K562 (cell line): ENCODE measurements around the gene GZMM. TPM values are rescaled to one million over a fixed set of nuclear protein-coding genes. Genes with fewer than 3 reads are reported as not detected.
A peak's percentile ranks its signal among the peaks of the same experiment; 100 is the strongest.

Source experiments
- ATF1 ChIP-seq, 2 experiments: fragments of 450-650 bp in 1 of 2; IDR thresholded peaks; 2 replicates each; pipeline ENCODE4 v1.6.1; 2016; ENCODE audit warnings: missing compliant biosample characterization in 1 of 2, missing genetic modification characterization in 1 of 2
- ESRRA ChIP-seq: fragments of 450-650 bp; IDR thresholded peaks from 2 replicates; pipeline ENCODE4 v1.6.1; 2014; ENCODE audit warnings: low read depth, mild to moderate bottlenecking, moderate library complexity, borderline replicate concordance
- ETV1 ChIP-seq: fragments of 450-650 bp; conservative IDR thresholded peaks from 2 replicates; pipeline ENCODE4 v1.6.1; 2016; ENCODE audit warnings: missing genetic modification characterization, control low read depth, low read depth, missing compliant biosample characterization
- HDAC8 ChIP-seq: fragments of 450-650 bp; IDR thresholded peaks from 2 replicates; pipeline ENCODE4 v1.6.1; 2016; ENCODE audit warnings: mild to moderate bottlenecking, missing genetic modification characterization, moderate library complexity, missing compliant biosample characterization
- JUN ChIP-seq, 2 experiments: sonication (generic) in 1 of 2; formaldehyde crosslinking in 1 of 2; IDR thresholded peaks; 2 replicates each; pipeline versions ENCODE4 v1.6.1 to v1.8.0; 2012 to 2022; ENCODE audit warnings: borderline replicate concordance in 2 of 2, mild to moderate bottlenecking in 2 of 2, improper control_type of control experiment in 1 of 2, low read depth in 1 of 2, low read length in 1 of 2, missing genetic modification reagents in 1 of 2
- NFIC ChIP-seq: fragments of 450-650 bp; IDR thresholded peaks from 2 replicates; pipeline ENCODE4 v1.6.1; 2017; ENCODE audit warnings: mild to moderate bottlenecking, inconsistent platforms
- NRF1 ChIP-seq, 2 experiments: fragments of 450-650 bp; IDR thresholded peaks in 1 of 2; conservative IDR thresholded peaks in 1 of 2; 2 replicates each; pipeline ENCODE4 v1.6.1; 2014; ENCODE audit warnings: mild to moderate bottlenecking in 2 of 2
- SIN3A ChIP-seq, 2 experiments: fragments of 150-350 bp in 1 of 2; IDR thresholded peaks; 2 replicates each; pipeline ENCODE4 v1.6.1; 2011 to 2016; ENCODE audit warnings: borderline replicate concordance in 2 of 2, low read depth in 2 of 2, low read length in 2 of 2, mild to moderate bottlenecking in 2 of 2, moderate library complexity in 2 of 2; ENCODE audit not compliant: control insufficient read depth in 1 of 2
- SMARCB1 ChIP-seq: IDR thresholded peaks from 2 replicates; pipeline ENCODE4 v1.6.1; 2011; ENCODE audit warnings: improper control_type of control experiment, low read depth; ENCODE audit not compliant: insufficient read length
- SOX6 ChIP-seq: fragments of 450-650 bp; IDR thresholded peaks from 2 replicates; pipeline ENCODE4 v1.6.1; 2014; ENCODE audit warnings: mild to moderate bottlenecking
- STAT5A ChIP-seq: IDR thresholded peaks from 2 replicates; pipeline ENCODE4 v1.6.1; 2012; ENCODE audit warnings: low read length, inconsistent platforms, borderline replicate concordance
- THAP12 ChIP-seq: fragments of 250-450 bp; sonication (Bioruptor Pico); IDR thresholded peaks from 2 replicates; pipeline ENCODE4 v1.9.0; 2021; ENCODE audit warnings: mild to moderate bottlenecking, inconsistent platforms
- ZBTB33 ChIP-seq: sonication (generic); formaldehyde crosslinking; IDR thresholded peaks from 2 replicates; pipeline ENCODE4 v1.8.1; 2023; ENCODE audit warnings: mild to moderate bottlenecking, missing genetic modification reagents
- ZBTB5 ChIP-seq: fragments of 450-650 bp; IDR thresholded peaks from 2 replicates; pipeline ENCODE4 v1.6.1; 2017; ENCODE audit warnings: antibody characterized with exemption
- ZNF324 ChIP-seq: fragments of 250-450 bp; sonication (Bioruptor Pico); IDR thresholded peaks from 2 replicates; pipeline ENCODE4 v1.4.0; 2020; ENCODE audit warnings: mild to moderate bottlenecking
- ZNF395 ChIP-seq: fragments of 200-800 bp; sonication (Bioruptor generic); IDR thresholded peaks from 2 replicates; pipeline ENCODE4 v1.6.1; 2017; ENCODE audit warnings: missing genetic modification characterization, missing compliant biosample characterization
- polyA plus RNA-seq, 8 experiments: library from polyadenylated mRNA; depleted of rRNA in 4 of 8; stranded (reverse) in 5 of 8; unstranded in 3 of 8; fragments of >200 nt; fragmentation: Nextera tagmentation in 2 of 8; fragmentation: Illumina TruSeq in 1 of 8; extraction: Ambion mirVana in 2 of 8; extraction: Trizol in 1 of 8; gene quantifications; 2 replicates each; pipeline versions ENCODE4 v1.2.1 to v1.2.3, GENCODE V29; 2011 to 2014; ENCODE audit warnings: inconsistent platforms in 1 of 8, missing spikeins in 1 of 8
- total RNA-seq, 7 experiments: library from RNA; depleted of rRNA in 6 of 7; stranded (reverse); fragments of >200 nt in 6 of 7; fragmentation: Illumina TruSeq in 2 of 7; extraction: Trizol in 2 of 7; gene quantifications; 2 replicates each; pipeline versions ENCODE4 v1.2.1 to v1.2.3, GENCODE V29; 2011 to 2021; ENCODE audit warnings: low replicate concordance in 1 of 7

The GZMM gene
- total and polyA plus RNA-seq, 9 of the 15 experiments (the other 6 are each of a cell fraction or from before 2014, with no cell fraction given): 0.08 to 2.6 (median 0.70) TPM; not detected in 2

GRCh38 chr19:588093-588740 is 44.4 kb downstream of the GZMM start (continued):
- TF ChIP-seq ATF1 (CRISPR knock-in tag; IDR thresholded peaks at IDR 0.05) (no peak), ATF1 (tag; IDR thresholded peaks at IDR 0.05) (0 out of 2 replicates have a peak, but pooled peaks have one; percentile 21), STAT5A (no peak), ETV1 (tag) (no peak), NRF1 (conservative IDR thresholded peaks at IDR 0.05 in 1 of 2, IDR thresholded peaks at IDR 0.05 in 1 of 2) (no peak), SIN3A (IDR thresholded peaks at IDR 0.05; ENCODE audit: borderline replicate concordance in 2 of 2, control insufficient read depth in 1 of 2, low read depth in 2 of 2, low read length in 2 of 2) (no peak), ZBTB33 (CRISPR knock-in tag) (peak; percentile 72), ZNF395 (CRISPR knock-in tag) (no peak), ESRRA (peak; percentile 32; the same call in 1 of the 2 replicates), ZNF324 (CRISPR knock-in tag) (no peak), HDAC8 (tag) (no peak), THAP12 (CRISPR knock-in tag) (no peak), ZBTB5 (no peak), NFIC (peak; percentile 65), JUN (IDR thresholded peaks at IDR 0.05; ENCODE audit: borderline replicate concordance, low read depth, low read length) (no peak), JUN (CRISPR knock-in tag; IDR thresholded peaks at IDR 0.05; ENCODE audit: borderline replicate concordance) (no peak), SMARCB1 (no peak), SOX6 (no peak)
